GM18502 (cell line): ENCODE results near the gene CCNF.

Experiments
- ATAC-seq: cut with Tn5 transposase; IDR thresholded peaks from one replicate; pipeline ENCODE4 v1.9.1; 2021; ENCODE audit warnings: mild to moderate bottlenecking; ENCODE audit not compliant: unreplicated experiment, poor library complexity

CCNF gene

DNA sequence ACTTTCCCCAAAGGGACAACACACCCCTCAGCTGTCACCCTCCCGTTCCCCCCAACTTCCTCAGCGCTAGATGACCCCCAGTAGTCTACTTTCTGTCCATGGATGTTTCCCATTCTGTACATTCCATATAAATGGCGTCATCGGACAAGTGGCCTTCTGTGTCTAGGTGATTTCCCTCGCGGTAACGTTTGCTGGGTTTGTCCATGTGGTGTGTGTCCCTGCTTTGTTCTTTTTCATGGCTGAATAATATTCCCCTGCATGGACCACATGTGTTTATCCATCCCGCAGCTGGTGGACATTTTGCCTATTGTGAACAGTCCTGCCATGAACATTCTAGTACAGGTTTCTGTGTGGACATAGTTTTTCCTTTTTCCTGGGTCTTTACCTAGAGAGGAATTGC is 23.4 kb downstream of the CCNF start:
- no peak for ATAC-seq

DNA sequence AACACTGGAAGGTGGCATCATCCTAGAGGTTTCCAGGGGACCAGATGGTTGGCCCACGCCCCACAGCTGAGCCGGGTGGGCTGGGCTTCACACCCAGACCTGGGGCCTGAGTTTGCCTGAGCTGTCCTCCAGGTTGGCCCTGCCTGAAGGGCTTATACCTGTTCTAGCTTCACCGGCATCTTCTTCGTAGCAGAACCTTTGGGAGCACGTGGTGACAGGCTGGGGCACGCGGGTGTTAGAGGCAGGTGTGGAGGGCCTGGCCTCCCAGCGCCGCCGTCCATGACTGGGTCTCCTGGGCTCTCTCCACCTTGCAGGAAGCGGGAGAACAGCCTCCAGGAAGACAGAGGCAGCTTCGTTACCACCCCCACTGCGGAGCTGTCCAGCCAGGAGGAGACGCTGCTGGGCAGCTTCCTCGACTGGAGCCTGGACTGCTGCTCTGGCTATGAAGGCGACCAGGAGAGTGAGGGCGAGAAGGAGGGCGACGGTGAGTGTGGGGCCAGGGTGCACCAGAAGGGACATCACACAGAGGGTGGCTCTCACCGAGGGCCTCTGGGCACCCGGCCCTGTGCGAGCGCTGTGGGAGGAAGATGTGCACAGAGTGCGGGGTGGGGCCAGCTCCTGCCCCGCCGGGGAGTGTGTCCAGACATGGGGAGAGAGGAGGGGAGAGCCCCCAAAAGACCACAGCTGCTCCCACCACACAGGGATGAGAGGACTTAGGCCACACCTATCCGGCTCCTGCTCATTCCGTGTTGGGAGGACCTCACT is 26.0 kb downstream of the CCNF start:
- ATAC-seq, result no peak

DNA sequence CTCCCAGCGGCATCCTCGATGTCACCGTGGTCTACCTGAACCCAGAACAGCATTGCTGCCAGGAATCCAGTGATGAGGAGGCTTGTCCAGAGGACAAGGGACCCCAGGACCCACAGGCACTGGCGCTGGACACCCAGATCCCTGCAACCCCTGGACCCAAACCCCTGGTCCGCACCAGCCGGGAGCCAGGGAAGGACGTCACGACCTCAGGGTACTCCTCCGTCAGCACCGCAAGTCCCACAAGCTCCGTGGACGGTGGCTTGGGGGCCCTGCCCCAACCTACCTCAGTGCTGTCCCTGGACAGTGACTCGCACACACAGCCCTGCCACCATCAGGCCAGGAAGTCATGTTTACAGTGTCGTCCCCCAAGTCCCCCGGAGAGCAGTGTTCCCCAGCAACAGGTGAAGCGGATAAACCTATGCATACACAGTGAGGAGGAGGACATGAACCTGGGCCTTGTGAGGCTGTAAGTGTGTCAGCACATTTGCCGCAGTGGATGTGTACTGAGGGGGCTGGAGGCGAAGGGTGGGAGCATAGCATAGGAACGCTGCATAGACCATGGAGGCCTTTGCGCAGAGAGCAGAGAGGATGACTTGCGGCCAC is 27.4 kb downstream of the CCNF start:
- no peak for ATAC-seq

DNA sequence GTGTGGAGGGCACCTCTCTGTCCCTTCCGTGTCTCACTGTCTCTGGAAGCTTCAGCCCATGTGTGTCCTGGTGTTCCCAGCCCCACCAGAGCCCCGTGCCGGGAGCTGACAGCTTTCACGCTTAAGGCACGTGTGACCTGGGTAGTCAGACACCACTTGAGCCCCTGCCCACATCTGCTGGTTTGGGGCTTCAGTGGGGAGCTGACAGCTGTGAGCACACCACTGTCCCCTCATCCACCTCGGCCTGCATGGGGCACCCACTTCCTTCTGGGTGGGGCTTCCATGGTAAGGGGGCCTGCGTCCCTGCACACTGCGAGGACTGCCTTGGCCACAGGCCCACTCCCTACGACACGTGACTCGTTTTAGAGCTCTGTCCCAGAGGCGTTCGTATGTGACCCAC is 28.0 kb downstream of the CCNF start:
- ATAC-seq, result no peak

DNA sequence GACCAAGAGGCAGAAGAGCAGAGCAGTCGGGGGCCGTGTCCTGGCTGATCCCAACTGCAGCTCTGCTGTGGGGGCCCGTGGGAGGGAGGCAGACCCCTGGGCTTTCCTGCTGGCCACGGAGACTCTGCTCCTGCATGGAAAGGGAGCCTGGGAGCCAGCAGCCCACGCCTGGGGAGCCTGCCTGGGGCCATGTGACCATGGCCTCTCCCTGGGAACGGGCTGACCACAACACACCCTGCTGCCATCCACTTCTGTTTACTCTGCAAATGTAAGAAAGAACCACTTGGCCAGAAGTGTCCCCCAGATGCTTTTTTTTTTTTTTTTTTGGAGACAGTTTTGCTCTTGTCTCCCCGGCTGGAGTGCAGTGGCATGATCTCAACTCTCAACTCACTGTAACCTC is 28.7 kb downstream of the CCNF start:
- no peak for ATAC-seq

DNA sequence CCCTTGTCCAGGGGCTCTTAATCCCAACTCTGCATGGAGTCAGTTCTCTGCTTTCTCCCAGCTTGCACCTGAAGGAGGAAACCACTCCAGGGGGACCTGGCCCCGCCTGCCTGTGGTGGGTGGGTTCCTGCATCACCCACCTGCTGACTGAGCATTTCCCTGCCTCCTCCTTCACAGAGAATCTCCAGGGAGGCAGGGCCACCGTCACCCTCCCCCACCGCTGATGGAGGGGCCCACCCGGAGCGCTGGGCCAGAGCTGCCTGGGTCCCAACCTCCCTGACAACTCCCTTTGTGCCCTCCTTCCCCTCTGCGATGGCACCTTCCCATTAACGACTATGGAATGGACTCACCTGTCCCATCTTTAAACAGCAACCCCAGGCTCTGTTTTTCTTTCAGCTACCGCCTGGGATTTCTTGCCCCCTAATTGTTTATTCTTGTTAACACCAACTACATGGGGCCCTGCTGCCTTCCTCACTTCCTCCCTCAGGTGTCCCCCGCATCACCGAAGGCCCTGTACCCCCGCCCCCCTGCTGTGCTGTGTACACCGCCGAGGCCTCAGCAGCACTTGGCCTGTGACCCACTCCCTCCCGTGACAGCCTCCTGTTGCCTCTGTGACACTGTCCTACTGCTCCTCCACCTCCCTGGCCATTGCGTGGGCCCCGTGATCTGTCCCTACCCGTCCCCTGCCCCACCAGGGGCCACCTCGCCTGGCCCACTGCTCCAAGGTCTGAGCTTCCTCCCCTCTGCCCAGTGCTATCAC is 29.8 kb downstream of the CCNF start:
- peak; percentile 12 for ATAC-seq

DNA sequence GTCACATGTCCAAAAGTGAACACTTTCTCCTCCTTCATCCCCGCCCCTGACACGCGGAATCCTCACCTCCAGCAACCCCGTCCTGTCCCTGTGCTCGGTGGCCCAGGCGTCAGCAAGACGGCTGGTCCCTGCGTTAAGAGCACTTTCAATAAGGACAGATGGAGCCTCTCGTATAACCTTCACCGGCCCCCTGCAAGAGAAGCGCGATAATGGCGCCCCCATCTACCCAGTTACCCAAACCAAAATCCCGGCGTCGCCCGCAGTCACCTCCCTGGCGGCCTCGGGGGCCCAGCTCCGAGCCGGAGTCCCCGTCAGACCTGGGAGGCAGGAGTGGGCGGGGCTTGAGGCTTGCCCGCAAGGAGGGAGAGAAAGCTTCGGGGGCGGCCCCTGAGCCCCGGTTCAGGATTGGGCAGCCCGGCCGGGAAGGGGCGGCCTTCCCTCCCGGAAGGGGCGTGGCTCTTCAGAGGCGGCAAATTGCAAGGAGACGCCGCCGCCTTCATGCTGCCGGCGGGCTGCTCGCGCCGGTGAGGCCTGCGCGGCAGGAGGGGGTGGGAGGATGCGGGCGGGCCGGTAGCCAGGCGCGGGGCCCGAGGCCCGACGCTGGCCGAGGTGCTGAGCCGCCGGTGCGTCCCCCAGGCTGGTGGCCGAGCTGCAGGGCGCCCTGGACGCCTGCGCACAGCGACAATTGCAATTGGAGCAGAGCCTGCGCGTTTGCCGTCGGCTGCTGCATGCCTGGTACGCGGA is 30.6 kb downstream of the CCNF start, which contains the start of gene TEDC2:
TSS of gene TEDC2 (plus strand) at position 463 of the 744 bp plus-strand sequence. CDS start at position 499, 36 bp downstream.
- ATAC-seq, result peak; percentile 91

DNA sequence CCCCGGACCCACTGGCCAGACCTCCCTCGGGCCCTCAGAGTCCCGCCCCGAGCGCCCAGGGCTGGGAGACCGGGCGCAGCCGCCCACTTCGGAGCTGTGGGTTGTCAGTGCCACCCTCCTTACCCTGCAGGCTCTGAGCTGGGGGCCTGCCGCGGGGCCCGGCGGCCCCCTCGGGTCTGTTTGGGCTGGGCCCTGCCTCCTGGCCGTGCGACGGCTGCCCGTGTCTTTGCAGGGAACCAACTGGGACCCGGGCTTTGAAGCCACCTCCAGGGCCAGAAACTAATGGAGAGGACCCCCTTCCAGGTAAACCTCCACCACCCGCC is 31.1 kb downstream of the CCNF start:
- ATAC-seq, result peak; percentile 12

DNA sequence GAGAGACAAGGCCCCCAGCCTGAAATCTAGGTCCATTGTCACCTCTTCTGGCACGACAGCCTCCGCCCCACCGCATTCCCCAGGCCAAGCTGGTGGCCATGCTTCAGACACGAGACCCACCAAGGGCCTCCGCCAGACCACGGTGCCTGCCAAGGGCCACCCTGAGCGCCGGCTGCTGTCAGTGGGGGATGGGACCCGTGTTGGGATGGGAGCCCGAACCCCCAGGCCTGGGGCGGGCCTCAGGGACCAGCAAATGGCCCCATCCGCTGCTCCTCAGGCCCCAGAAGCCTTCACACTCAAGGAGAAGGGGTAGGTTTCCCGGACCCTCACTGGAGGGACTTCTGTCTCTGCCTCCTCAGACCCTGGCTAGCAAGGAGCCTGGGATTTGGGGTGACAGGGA is 31.7 kb downstream of the CCNF start:
- no peak for ATAC-seq

DNA sequence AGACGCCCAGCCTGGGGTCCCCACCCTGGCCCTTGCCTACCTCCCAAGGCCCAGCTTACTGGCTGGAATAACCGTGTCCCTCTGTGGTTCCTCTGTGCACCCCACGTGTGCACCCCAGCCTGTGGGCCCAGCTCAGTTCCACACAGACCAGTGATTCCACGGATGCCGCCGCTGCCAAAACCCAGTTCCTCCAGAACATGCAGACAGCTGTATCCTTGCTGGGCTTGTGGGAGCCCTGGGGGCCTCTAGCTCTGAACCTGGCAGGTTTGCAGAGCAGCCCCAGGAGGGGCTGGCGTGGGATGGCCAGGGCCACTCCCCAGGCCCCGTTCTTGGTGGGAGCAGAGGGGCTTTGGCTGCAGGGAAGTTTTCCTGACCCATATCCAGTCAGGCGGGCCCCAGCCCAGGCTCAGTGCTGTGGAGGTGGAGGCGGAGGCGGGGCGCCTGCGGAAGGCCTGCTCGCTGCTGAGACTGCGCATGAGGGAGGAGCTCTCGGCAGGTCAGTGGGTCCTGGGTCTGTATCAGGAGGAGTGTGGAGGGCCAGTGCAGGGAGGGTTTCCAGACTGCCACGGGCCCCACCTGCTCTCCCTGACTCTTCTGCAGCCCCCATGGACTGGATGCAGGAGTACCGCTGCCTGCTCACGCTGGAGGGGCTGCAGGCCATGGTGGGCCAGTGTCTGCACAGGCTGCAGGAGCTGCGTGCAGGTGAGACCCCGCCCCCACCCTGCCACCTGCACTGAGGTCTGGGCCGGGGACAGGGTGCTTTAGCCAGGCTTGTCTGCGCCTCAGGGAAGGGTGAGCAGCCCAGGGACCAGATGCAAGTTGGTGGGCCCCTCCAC is 33.0 kb downstream of the CCNF start:
- no peak for ATAC-seq

DNA sequence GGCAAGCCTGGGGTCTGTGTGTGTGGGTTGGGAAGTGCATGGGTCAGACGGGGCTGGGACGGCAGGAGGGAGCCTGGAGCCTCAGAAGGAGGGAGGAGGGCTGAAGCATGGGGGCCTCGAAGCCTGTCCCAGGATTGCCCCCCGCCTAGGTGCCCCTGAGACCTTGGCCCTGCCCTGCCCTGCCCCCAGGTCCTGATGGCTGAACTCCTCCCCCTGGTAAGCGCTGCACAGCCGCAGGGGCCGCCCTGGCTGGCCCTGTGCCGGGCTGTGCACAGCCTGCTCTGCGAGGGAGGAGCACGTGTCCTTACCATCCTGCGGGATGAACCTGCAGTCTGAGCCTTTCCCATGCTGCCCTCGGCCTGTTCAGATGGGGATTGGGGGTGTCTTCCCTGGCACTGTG is 35.1 kb downstream of the CCNF start:
- ATAC-seq, result no peak

DNA sequence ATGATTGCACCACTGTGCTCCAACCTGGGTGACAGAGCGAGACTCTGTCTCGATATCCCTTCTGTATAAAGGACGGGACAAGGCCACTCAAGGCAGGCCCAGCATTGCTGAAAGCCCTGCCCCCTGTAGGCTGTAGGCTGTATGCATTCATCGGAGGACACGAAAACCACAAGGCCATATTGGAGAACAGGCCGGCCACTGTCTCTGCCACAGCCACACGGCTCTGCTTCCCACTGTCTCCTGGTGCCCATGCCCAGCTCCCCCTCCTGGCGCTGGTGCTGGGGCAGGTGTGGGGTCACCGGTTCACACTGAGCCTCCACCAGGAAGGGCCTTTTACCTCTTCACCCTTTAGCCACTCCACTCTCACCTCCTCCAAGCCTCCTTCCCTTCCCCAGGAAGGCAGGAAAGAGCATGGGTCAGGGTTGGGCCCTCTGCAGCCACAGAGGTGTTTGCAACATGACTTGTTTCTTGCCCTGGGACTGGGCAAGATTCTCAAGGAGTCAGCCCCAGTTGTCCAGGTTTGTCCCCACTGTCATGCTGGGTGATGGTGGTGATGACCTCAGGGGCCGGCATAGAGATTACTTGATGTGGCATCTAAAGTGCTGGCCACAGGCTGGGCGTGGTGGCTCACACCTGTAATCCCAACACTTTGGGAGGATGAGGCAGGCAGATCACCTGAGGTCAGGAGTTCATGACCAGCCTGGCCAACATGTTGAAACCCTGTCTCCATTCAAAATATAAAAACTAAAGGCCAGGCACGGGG is 36.6 kb downstream of the CCNF start:
- no peak for ATAC-seq

DNA sequence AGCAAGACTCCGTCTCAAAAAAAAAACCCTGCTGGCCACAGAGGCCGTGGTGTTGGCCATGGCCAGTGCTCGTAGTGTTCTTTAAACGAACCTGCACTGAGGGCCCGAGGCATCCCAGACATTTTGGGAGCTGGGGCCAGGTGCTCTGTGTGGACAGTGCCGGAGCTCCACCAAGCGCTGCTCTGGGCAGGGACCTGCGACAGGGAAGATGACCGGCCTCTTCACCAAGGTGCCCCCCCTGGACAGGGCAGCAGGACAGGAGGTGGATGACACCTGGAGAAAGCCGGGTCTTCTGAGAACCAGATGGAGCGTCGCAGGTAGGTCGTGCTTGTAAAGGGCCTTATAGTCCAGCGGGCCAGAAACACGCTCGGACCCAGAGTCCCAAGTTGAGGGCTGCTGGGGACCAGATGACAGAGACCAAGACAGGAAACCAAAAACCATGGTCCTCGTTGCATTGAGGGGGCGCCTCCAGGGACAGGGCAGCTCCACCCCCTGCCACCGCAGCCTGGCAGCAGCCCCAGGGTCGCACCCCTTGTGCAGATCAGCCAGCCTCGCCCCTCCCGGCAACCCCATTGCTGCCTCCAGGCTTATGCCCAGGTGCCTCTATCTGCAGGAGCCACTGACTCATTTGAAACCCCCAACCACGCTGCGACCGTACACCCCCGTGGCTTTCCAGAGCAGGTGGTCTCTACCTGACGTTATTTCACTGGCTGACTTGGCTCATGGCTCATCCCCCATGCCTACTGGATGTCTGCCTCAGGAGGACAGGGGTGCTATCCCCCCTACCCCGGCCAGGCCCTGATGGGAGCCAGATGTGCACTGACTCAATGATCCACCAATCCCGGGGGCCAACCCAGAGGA is 37.6 kb downstream of the CCNF start:
- ATAC-seq, result no peak

DNA sequence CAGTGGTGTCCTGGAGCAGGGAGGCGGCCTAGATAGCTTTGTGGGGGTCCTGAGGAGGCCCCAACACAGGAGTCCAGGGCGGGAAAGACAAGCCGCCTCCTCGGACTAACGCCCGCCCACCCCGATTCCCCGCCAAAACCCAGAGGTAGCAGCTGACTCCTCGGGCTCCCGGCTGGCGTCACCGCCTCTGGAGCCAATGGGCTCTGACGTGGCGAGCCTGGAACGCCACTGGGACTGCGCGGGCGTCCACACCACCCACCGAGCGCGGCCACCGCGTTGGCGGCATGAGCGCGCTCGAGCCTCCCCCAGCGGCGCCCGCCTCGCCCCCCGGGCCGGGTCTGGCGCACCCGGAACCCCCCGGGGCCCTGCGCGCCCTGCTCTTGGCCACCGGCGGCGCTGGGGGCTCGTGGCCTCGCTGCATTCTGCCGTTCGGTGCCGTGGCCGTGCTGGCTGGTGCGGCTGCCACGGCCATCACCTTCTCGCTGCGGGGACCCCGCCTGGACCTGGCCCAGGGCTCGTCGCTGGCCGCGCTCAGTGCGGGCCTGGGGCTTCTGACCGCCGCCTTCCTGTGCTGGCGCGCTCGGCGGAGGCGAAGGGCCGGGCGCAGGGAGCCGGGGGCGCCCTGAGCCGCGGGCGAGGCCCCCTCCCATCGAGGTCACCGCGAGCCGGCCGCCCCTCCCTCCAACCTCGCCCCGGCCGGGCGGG is 38.4 kb downstream of the CCNF start:
- no peak for ATAC-seq

DNA sequence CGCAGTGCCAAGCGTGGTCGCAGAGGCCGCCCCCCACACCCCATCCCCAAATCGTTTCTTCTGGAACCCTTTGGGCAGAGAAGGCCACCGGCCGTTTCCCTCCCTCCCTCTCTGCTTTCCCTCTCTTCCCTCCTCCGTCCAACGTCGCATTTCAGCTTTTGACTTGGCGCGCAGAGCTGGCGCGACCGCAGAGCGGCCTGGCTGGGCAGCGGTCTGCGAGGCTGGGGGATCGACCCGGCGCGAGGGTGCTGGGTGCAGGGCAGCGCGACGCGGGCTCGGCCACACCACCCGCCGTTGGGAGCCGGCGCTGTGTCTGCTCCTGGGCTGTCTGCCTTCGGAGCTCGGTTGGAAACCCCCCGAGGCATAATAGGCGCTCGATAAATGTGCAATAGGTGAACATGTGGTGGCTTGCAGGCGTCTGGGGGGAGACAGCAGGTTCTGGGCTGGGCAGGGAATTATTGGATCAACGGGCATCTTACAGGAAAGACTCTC is 39.0 kb downstream of the CCNF start:
- ATAC-seq, result no peak

DNA sequence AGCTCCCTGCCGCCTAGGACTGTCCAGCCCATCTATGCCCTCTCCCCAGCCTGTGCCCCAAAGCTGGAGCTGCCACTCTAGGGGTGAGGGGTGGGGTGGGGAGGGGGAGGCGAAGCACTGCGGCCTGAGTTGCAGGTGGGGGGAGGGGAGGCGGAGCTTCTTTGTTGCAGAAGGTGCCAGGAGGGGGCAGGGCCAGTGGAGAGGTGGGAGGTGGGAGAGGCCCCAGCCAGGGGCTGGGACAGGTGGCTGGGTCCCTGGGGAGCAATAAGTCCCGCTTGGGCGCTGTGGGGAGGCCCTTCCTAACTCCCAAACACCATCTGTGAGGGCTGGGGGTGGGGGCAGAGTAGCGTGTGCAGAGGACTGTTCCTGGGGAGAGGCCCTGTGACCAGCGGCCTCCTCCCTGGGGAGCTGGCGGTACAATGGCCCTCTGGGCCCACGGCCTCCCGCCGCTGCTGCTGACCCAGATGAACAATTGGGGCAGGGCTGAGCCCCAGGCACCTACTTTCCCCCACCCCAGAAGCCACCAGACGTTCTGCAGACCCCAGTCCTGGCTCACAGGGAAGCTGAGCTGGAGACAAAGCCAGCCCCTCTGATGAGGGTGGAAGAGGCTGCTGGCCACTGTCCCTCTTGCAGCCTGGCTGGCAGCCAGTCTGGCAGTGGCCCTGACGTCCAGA is 39.6 kb downstream of the CCNF start:
- no peak for ATAC-seq
